GM12878 (cell line): ENCODE measurements around the gene ENDOG. TPM values are rescaled to one million over a fixed set of nuclear protein-coding genes. Genes with fewer than 3 reads are reported as not detected.
"Not testable (repeated sequence)": the region's sequence is repeated elsewhere in the genome, so short reads cannot be mapped to it uniquely, and the experiment has no call there.

ENCODE experiments used
- ATAC-seq: fragments of 200-7000 bp; cut with Tn5 transposase; 3 replicates; pipeline ENCODE4 v1.9.1; 2020; ENCODE audit warnings: mild to moderate bottlenecking, moderate library complexity
- BruUV-seq: library from RNA; stranded (reverse); fragments of 400-500 nt; replicated peaks from 2 replicates; lab custom pipeline; 2021; lab: Mats Ljungman, UMichigan
- CTCF ChIA-PET: fragments of 300-600 bp; sonication (Branson Sonifier 250); formaldehyde crosslinking; extraction: SDS; loops from one replicate; lab custom pipeline; 2021; ENCODE audit warnings: inconsistent platforms; lab: Yijun Ruan, JAX
- POLR2A ChIA-PET: fragments of 350-600 bp; formaldehyde crosslinking; extraction: SDS; loops from one replicate; lab custom pipeline; 2021; ENCODE audit warnings: inconsistent platforms; lab: Charles Lee
- RAD21 ChIA-PET: fragments of 300-600 bp; sonication (Branson Sonifier 250); formaldehyde crosslinking; loops from one replicate; lab custom pipeline; 2023; ENCODE audit warnings: antibody characterized with exemption; ENCODE audit not compliant: unreplicated experiment; lab: Charles Lee
- SMC1A ChIA-PET: fragments of 300-600 bp; sonication (Branson Sonifier 250); formaldehyde crosslinking; loops from one replicate; lab custom pipeline; 2023; ENCODE audit not compliant: unreplicated experiment, uncharacterized antibody; lab: Charles Lee
- DNase-seq: peaks from one replicate; pipeline ENCODE4 v3.0.0-alpha.2; 2011; ENCODE audit warnings: low read depth, low spot score
- FAIRE-seq: peaks from 3 replicates; lab custom pipeline; 2011; peaks lifted over from hg19 to GRCh38; lab: Jason Lieb, UNC
- H2AFZ ChIP-seq: 2 replicates; pipeline ENCODE4 v1.6.0; 2011; ENCODE audit warnings: low read depth, low read length, control low read depth; ENCODE audit not compliant: control insufficient read depth
- H3K27ac ChIP-seq: 2 replicates; pipeline ENCODE4 v1.5.1; 2011; ENCODE audit warnings: control low read depth; ENCODE audit not compliant: control insufficient read depth, insufficient read depth
- H3K27me3 ChIP-seq, 2 experiments: replicated peaks in 1 of 2; 2 replicates each; pipeline versions ENCODE4 v1.6.0 to v1.6.1; 2011; ENCODE audit warnings: low read length in 1 of 2; ENCODE audit not compliant: control insufficient read depth in 2 of 2, insufficient read depth in 2 of 2
- H3K36me3 ChIP-seq, 2 experiments: 2 replicates each; pipeline ENCODE4 v1.5.1; 2011; ENCODE audit warnings: low read length in 1 of 2; ENCODE audit not compliant: control insufficient read depth in 2 of 2, insufficient read depth in 2 of 2
- H3K4me1 ChIP-seq: 2 replicates; pipeline ENCODE4 v1.6.1; 2011; ENCODE audit warnings: mild to moderate bottlenecking, low read length, moderate library complexity, mixed read lengths; ENCODE audit not compliant: control insufficient read depth, insufficient read depth
- H3K4me2 ChIP-seq: 2 replicates; pipeline ENCODE4 v1.6.0; 2011; ENCODE audit warnings: control low read depth; ENCODE audit not compliant: control insufficient read depth, insufficient read depth
- H3K4me3 ChIP-seq: fragments of 200-600 bp; sonication (generic); 2 replicates; pipeline ENCODE4 v1.5.1; 2016
- H3K79me2 ChIP-seq: 2 replicates; pipeline ENCODE4 v1.6.0; 2011; ENCODE audit warnings: low read length; ENCODE audit not compliant: control insufficient read depth, insufficient read depth
- H3K9ac ChIP-seq: 2 replicates; pipeline ENCODE4 v1.8.0; 2011; ENCODE audit warnings: low read length, control low read depth, mixed read lengths; ENCODE audit not compliant: control insufficient read depth, insufficient read depth
- H3K9me3 ChIP-seq: replicated peaks from 3 replicates; pipeline ENCODE4 v1.5.1; 2011; ENCODE audit warnings: mild to moderate bottlenecking, low read length; ENCODE audit not compliant: control insufficient read depth, insufficient read depth
- H4K20me1 ChIP-seq: 2 replicates; pipeline ENCODE4 v1.6.0; 2011; ENCODE audit not compliant: control insufficient read depth, insufficient read depth
- HCFC1 ChIP-seq: fragments of 150-350 bp; IDR thresholded peaks from 2 replicates; pipeline ENCODE4 v1.6.1; 2014; ENCODE audit warnings: low read length
- IKZF1 ChIP-seq: fragments of 450-650 bp; conservative IDR thresholded peaks from 2 replicates; pipeline ENCODE4 v1.6.1; 2017; ENCODE audit warnings: antibody characterized with exemption, mild to moderate bottlenecking
- PML ChIP-seq: IDR thresholded peaks from 2 replicates; pipeline ENCODE4 v1.6.1; 2012; ENCODE audit warnings: low read length, inconsistent platforms
- SMARCA5 ChIP-seq: fragments of 450-650 bp; IDR thresholded peaks from 2 replicates; pipeline ENCODE4 v1.6.1; 2017; ENCODE audit warnings: mild to moderate bottlenecking
- ZNF207 ChIP-seq: fragments of 450-650 bp; IDR thresholded peaks from 2 replicates; pipeline ENCODE4 v1.6.1; 2014; ENCODE audit warnings: antibody characterized with exemption, mild to moderate bottlenecking, borderline replicate concordance
- WGBS: methylation state at CpG from one replicate; pipeline ENCODE4 v1.1.6; 2016; ENCODE audit warnings: low lambda C conversion rate; ENCODE audit not compliant: insufficient replicate concordance, insufficient coverage; ENCODE audit errors: missing lambda C conversion rate; 5-methylcytosine and 5-hydroxymethylcytosine counted together
- in situ Hi-C: fragments of 300-500 bp; cut with MboI; formaldehyde crosslinking; loops from 9 replicates; pipeline ENCODE4 v1.14.3; 2018; ENCODE audit warnings: mixed read lengths
- intact Hi-C: fragments of 100-400 bp; cut with micrococcal nuclease; formaldehyde crosslinking; loops from one replicate; pipeline ENCODE4 v1.14.2; 2022; ENCODE audit not compliant: unreplicated experiment
- polyA plus RNA-seq, 11 experiments: library from polyadenylated mRNA; depleted of rRNA in 4 of 11; unstranded in 6 of 11; stranded (reverse) in 5 of 11; fragments of >200 nt; fragmentation: Nextera tagmentation in 4 of 11; fragmentation: Illumina TruSeq in 1 of 11; extraction: Ambion mirVana in 4 of 11; extraction: Trizol in 1 of 11; gene quantifications; 1 replicate in 1 of 11; 2 replicates in 10 of 11; pipeline versions ENCODE4 v1.2.1 to v1.2.3, GENCODE V29; 2011 to 2016; ENCODE audit warnings: inconsistent platforms in 2 of 11, missing spikeins in 2 of 11, low read depth in 1 of 11
- total RNA-seq, 4 experiments: library from RNA; depleted of rRNA in 3 of 4; stranded (reverse); fragments of >200 nt in 3 of 4; fragmentation: Illumina TruSeq in 1 of 4; extraction: Trizol in 1 of 4; gene quantifications; 2 replicates each; pipeline versions ENCODE4 v1.2.1 to v1.2.3, GENCODE V29; 2013 to 2021
- TF ChIP-seq, protein P1 (sequence below): IDR thresholded peaks from 2 replicates; pipeline ENCODE4 v1.6.1; 2012; ENCODE audit warnings: low read depth, low read length, improper control_type of control experiment
- TF ChIP-seq, protein P2 (sequence below): IDR thresholded peaks from 2 replicates; pipeline ENCODE4 v1.6.1; 2011; ENCODE audit warnings: borderline replicate concordance, low read depth, mild to moderate bottlenecking, moderate library complexity, low read length; ENCODE audit not compliant: insufficient read depth, poor library complexity, severe bottlenecking

The ENDOG gene
- total and polyA plus RNA-seq, 10 of the 15 experiments (the other 5 are each of a cell fraction or from before 2014, with no cell fraction given): 0.84 to 29.2 (median 9.0) TPM

DNA sequence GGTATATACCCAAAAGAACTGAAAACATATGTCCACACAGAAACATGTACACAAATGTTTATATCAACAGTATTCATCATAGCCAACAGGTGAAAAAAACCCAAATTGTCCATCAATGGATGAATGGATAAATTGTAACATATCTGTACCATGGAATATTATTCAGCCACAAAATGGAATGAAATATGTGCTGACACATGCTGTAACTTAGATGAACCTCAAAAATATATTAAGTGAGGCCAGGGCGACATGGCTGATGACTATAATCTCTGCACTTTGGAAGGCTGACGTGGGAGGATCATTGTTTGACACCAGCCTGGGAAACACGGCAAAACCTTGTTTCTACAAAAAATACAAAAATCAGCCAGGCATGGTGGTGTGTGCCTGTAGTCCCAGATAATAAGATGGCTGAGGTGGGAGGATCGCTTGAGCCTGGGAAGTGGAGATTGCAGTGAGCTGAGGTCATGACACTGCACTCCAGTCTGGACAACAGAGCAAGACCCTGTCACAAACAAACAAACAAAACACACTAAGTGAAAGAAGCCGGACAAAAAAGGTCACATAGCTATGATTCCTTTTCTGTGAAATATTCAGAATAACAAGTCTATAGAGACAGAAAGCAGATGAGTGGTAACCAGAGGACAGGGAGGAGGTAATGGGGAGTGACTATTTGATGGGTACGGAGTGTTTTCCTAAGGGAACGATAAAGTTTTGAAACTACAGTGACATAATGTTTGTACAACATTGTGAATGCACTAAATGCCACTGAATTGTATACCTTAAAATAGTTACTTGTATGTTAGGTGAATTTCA, 52.0 kb downstream of the ENDOG start:
- no peak for TF ChIP-seq HCFC1
- TF ChIP-seq ZNF207: no peak
- TF ChIP-seq, protein P1, sequence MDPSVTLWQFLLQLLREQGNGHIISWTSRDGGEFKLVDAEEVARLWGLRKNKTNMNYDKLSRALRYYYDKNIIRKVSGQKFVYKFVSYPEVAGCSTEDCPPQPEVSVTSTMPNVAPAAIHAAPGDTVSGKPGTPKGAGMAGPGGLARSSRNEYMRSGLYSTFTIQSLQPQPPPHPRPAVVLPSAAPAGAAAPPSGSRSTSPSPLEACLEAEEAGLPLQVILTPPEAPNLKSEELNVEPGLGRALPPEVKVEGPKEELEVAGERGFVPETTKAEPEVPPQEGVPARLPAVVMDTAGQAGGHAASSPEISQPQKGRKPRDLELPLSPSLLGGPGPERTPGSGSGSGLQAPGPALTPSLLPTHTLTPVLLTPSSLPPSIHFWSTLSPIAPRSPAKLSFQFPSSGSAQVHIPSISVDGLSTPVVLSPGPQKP: no peak
- TF ChIP-seq PML: no peak
- TF ChIP-seq SMARCA5: no peak
- no peak for TF ChIP-seq IKZF1
- TF ChIP-seq, protein P2, sequence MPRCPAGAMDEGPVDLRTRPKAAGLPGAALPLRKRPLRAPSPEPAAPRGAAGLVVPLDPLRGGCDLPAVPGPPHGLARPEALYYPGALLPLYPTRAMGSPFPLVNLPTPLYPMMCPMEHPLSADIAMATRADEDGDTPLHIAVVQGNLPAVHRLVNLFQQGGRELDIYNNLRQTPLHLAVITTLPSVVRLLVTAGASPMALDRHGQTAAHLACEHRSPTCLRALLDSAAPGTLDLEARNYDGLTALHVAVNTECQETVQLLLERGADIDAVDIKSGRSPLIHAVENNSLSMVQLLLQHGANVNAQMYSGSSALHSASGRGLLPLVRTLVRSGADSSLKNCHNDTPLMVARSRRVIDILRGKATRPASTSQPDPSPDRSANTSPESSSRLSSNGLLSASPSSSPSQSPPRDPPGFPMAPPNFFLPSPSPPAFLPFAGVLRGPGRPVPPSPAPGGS: no peak
- SMC1A ChIA-PET: interaction anchor here (1.2 to 1.4 kb wide), 2 partner anchors 31 to 59 kb away, joined by 3 read pairs; no protein-coding TSS in a partner anchor
- Histone ChIP-seq H2AFZ (no peak overlapping the region), H3K79me2 (no peaks in the 10 kb centered on the region), H3K4me3 (no peak overlapping the region), H4K20me1 (no peaks in the 10 kb centered on the region), H3K27ac (no peak overlapping the region), H3K27me3 (no peaks in the 10 kb centered on the region), H3K9me3 (no peaks in the 10 kb centered on the region), H3K4me2 (no peak overlapping the region), H3K4me1 (no peaks in the 10 kb centered on the region), H3K36me3 (no peaks in the 10 kb centered on the region), H3K9ac (no peak overlapping the region)
- no TSS peak for BruUV-seq
- 95% methylated on average over 7 of the region's 7 CpGs for whole genome bisulfite sequencing
- DNase-seq (no peak), ATAC-seq (no peak), FAIRE-seq (no peak)
- intact Hi-C loops (no loop called here), in situ Hi-C loops (no loop called here)
- RAD21 ChIA-PET: interaction anchor here (0.7 kb wide), 1 partner anchor 55 kb away, joined by 4 read pairs; no protein-coding TSS in a partner anchor
- POLR2A ChIA-PET: no interaction called here
- CTCF ChIA-PET: interaction anchor here (0.6 to 13.1 kb wide), 2 partner anchors 11 to 56 kb away, joined by 3 to 158 read pairs; no protein-coding TSS in a partner anchor

DNA sequence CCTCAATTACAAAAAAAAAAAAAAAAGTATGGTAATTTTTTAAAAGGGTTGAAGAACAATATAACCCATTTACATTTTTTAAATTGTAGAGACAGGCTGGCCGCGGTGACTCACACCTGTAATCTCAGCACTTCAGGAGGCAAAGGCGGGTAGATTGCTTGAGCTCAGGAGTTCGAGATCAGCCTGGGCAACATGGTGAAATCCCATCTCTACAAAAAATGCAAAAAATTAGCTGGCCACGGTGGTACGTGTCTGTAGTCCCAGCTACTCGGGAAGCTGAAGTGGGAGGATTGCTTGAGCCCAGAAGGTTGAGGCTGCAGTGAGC, 52.6 kb downstream of the ENDOG start:
- in situ Hi-C loops, H3K27ac ChIP-seq, H3K4me3 ChIP-seq, BruUV-seq, H3K79me2 ChIP-seq, ATAC-seq, FAIRE-seq, H3K27me3 ChIP-seq, H4K20me1 ChIP-seq, DNase-seq, intact Hi-C loops, H3K36me3 ChIP-seq, H3K4me1 ChIP-seq, H3K9ac ChIP-seq, H3K9me3 ChIP-seq, H2AFZ ChIP-seq, H3K4me2 ChIP-seq: not testable (repeated sequence)
- ChIA-PET POLR2A (interaction anchor here (0.6 kb wide), 1 partner anchor 370 kb away, joined by 3 read pairs; no protein-coding TSS in a partner anchor), RAD21 (interaction anchor here (0.7 kb wide), 1 partner anchor 54 kb away, joined by 4 read pairs; no protein-coding TSS in a partner anchor), SMC1A (interaction anchor here (1.2 to 1.4 kb wide), 2 partner anchors 30 to 58 kb away, joined by 3 read pairs; no protein-coding TSS in a partner anchor), CTCF (interaction anchor here (0.5 to 13.1 kb wide), 2 partner anchors 56 to 148 kb away, joined by 4 to 158 read pairs; no protein-coding TSS in a partner anchor)
- WGBS: 87% methylated on average over 7 of the region's 7 CpGs
